MM.1S (cell line): Measurements from ENCODE around the gene NFATC1.

Source experiments
- CTCF ChIP-seq: fragments of 300-600 bp; sonication (generic); IDR thresholded peaks from 2 replicates; pipeline ENCODE4 v1.5.1; 2016; ENCODE audit warnings: antibody characterized with exemption, low read length, mixed read lengths
- EZH2 ChIP-seq: fragments of 300-600 bp; sonication (generic); optimal IDR thresholded peaks from 2 replicates; pipeline ENCODE3; 2017; ENCODE audit warnings: low read depth, mild to moderate bottlenecking, antibody characterized with exemption, low read length, mixed read lengths
- EZH2phosphoT487 ChIP-seq: fragments of 300-600 bp; sonication (generic); IDR thresholded peaks from 2 replicates; pipeline ENCODE4 v1.6.1; 2018; ENCODE audit warnings: antibody characterized with exemption, low read length

GRCh38 chr18:79427368-79428225, 31.9 kb downstream of the NFATC1 start:
- TF ChIP-seq EZH2phosphoT487 = no peak
- no peak for TF ChIP-seq CTCF
- no peak for TF ChIP-seq EZH2
